ENCODE data around the gene LRWD1.
"Not testable (repeated sequence)": the region's sequence is repeated elsewhere in the genome, so short reads cannot be mapped to it uniquely, and the experiment has no call there.

GRCh38 chr7:102493220-102493935 lies 28.6 kb downstream of the LRWD1 start:
- not testable (repeated sequence) for TF ChIP-seq CTCF (IDR thresholded peaks at IDR 0.05; ENCODE audit: low read length); EZH2 (IDR thresholded peaks at IDR 0.05; ENCODE audit: borderline replicate concordance, low read length)
